ENCODE data around the gene CADM1. TPM values are rescaled to one million over a fixed set of nuclear protein-coding genes. Genes with fewer than 3 reads are reported as not detected.

Gene CADM1
- total RNA-seq, 1 experiment from 2014 or later = 534 TPM

- no peaks in the 10 kb centered on the region for H3K27me3 Mint-ChIP-seq (ENCODE audit: insufficient read depth, unreplicated experiment)
- no TSS peak for BruUV-seq (replicated peaks)
- CTCF ChIA-PET = no interaction called here
- H3K36me3 ChIP-seq (ENCODE audit: control insufficient read depth, insufficient read depth, low read length) = no peaks in the 10 kb centered on the region
- no peaks in the 10 kb centered on the region for H3K9me3 Mint-ChIP-seq (ENCODE audit: unreplicated experiment)
- peaks cover 18% of the 10 kb centered on the region for H3K4me1 Mint-ChIP-seq (ENCODE audit: low read depth, unreplicated experiment)
- no peak for TF ChIP-seq CTCF (IDR thresholded peaks at IDR 0.05; ENCODE audit: insufficient read depth in 1 of 2, low read depth in 1 of 2, low read length in 1 of 2, severe bottlenecking in 1 of 2, unreplicated experiment in 1 of 2)
- DNase-seq = no peak
- H3K4me3 Mint-ChIP-seq (ENCODE audit: unreplicated experiment) = no peak overlapping the region
- H3K27ac Mint-ChIP-seq (ENCODE audit: unreplicated experiment) = no peak overlapping the region
- peaks cover 13% of the 10 kb centered on the region for H3K4me1 ChIP-seq
- intact Hi-C loops (cut with micrococcal nuclease; ENCODE audit: unreplicated experiment) = no loop called here
- POLR2A ChIA-PET = no interaction called here
- H3K27me3 ChIP-seq (replicated peaks; ENCODE audit: control insufficient read depth, insufficient read depth, low read length) = no peaks in the 10 kb centered on the region
- H3K36me3 Mint-ChIP-seq (ENCODE audit: insufficient read depth, unreplicated experiment) = peaks cover 81% of the 10 kb centered on the region
- H3K4me3 ChIP-seq (ENCODE audit: low read depth, low read length) = no peak overlapping the region
- no peaks in the 10 kb centered on the region for H3K9me3 ChIP-seq
Observed at GRCh38 chr11:115221461-115222069, 282.6 kb downstream of the CADM1 start.

GRCh38 chr11:115220911-115221310 is 283.3 kb downstream of the CADM1 start:
- H3K36me3 Mint-ChIP-seq (ENCODE audit: insufficient read depth, unreplicated experiment) = peaks cover 81% of the 10 kb centered on the region
- no peaks in the 10 kb centered on the region for H3K27me3 ChIP-seq (replicated peaks; ENCODE audit: control insufficient read depth, insufficient read depth, low read length)
- DNase-seq = no peak
- H3K4me3 ChIP-seq (ENCODE audit: low read depth, low read length) = no peak overlapping the region
- H3K36me3 ChIP-seq (ENCODE audit: control insufficient read depth, insufficient read depth, low read length) = no peaks in the 10 kb centered on the region
- H3K4me1 ChIP-seq = peaks cover 6% of the 10 kb centered on the region
- ChIA-PET POLR2A (no interaction called here), CTCF (no interaction called here)
- BruUV-seq (replicated peaks) = no TSS peak
- no peak overlapping the region for H3K4me3 Mint-ChIP-seq (ENCODE audit: unreplicated experiment)
- TF ChIP-seq CTCF (IDR thresholded peaks at IDR 0.05; ENCODE audit: insufficient read depth in 1 of 2, low read depth in 1 of 2, low read length in 1 of 2, severe bottlenecking in 1 of 2, unreplicated experiment in 1 of 2) = no peak
- H3K9me3 ChIP-seq = no peaks in the 10 kb centered on the region
- peaks cover 13% of the 10 kb centered on the region for H3K4me1 Mint-ChIP-seq (ENCODE audit: low read depth, unreplicated experiment)
- intact Hi-C loops (cut with micrococcal nuclease; ENCODE audit: unreplicated experiment) = no loop called here
- H3K27ac Mint-ChIP-seq (ENCODE audit: unreplicated experiment) = no peak overlapping the region
- H3K9me3 Mint-ChIP-seq (ENCODE audit: unreplicated experiment) = no peaks in the 10 kb centered on the region
- no peaks in the 10 kb centered on the region for H3K27me3 Mint-ChIP-seq (ENCODE audit: insufficient read depth, unreplicated experiment)

GRCh38 chr11:115220423-115220822 is 283.8 kb downstream of the CADM1 start:
- intact Hi-C loops (cut with micrococcal nuclease; ENCODE audit: unreplicated experiment) = no loop called here
- CTCF ChIA-PET = no interaction called here
- POLR2A ChIA-PET = no interaction called here
- Mint-ChIP-seq H3K27me3 (ENCODE audit: insufficient read depth, unreplicated experiment) (no peaks in the 10 kb centered on the region), H3K27ac (ENCODE audit: unreplicated experiment) (no peak overlapping the region), H3K36me3 (ENCODE audit: insufficient read depth, unreplicated experiment) (peaks cover 82% of the 10 kb centered on the region), H3K9me3 (ENCODE audit: unreplicated experiment) (no peaks in the 10 kb centered on the region), H3K4me3 (ENCODE audit: unreplicated experiment) (no peak overlapping the region), H3K4me1 (ENCODE audit: low read depth, unreplicated experiment) (peaks cover 10% of the 10 kb centered on the region)
- Histone ChIP-seq H3K9me3 (no peaks in the 10 kb centered on the region), H3K4me1 (peaks cover 1% of the 10 kb centered on the region; the same call in 1 of the 2 replicates), H3K4me3 (ENCODE audit: low read depth, low read length) (no peak overlapping the region), H3K36me3 (ENCODE audit: control insufficient read depth, insufficient read depth, low read length) (no peaks in the 10 kb centered on the region), H3K27me3 (replicated peaks; ENCODE audit: control insufficient read depth, insufficient read depth, low read length) (no peaks in the 10 kb centered on the region)
- DNase-seq = no peak
- TF ChIP-seq CTCF (IDR thresholded peaks at IDR 0.05; ENCODE audit: insufficient read depth in 1 of 2, low read depth in 1 of 2, low read length in 1 of 2, severe bottlenecking in 1 of 2, unreplicated experiment in 1 of 2) = no peak
- BruUV-seq (replicated peaks) = no TSS peak

Data from Caco-2 (cell line).